HG02588 (cell line): ENCODE measurements around the gene ERC2.

Source experiments
- ATAC-seq: cut with Tn5 transposase; IDR thresholded peaks from one replicate; pipeline ENCODE4 v1.9.1; 2021; ENCODE audit warnings: mild to moderate bottlenecking, moderate library complexity; ENCODE audit not compliant: unreplicated experiment

ERC2 gene

GRCh38 chr3:55549177-55549576 lies 919.1 kb downstream of the ERC2 start:
- ATAC-seq, result no peak

DNA sequence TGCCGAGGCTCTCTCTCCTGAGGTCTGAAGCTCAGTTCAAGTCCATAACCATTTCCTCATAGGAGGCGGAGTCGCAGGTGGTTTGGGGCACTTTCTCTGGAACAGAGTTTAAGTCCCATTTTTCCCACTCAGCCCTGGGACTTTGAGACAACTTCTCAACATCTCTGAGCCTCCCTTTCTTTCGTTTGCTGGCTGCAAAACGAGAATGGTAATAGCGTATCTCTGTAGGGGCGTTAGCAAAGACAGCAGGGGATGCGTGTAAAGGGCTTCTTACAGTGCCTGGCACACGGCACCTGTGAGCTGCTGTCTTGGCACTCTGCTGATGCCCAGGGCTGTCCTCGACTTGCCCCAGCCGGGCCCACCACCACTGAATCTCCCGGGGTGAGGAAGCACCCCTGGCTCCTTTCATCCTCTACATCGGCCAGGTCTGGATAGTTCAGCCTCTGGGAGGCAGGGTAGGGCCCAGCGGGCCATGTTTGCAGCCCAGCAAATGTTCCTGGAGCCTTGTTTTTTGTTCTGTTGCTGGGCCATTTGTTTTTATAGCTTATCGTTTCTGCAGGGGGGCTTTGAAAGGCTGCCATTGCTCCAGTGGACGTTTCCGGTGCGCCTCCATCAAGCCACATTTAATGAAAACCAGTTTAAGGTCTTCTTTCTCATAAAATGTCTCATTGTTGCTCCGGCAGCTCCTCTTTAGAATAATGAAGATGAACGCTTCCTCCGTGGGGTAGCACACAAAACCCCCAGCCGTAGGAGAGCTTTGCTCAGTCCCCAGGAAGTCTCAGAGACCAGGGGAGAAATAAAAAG lies 921.2 kb downstream of the ERC2 start:
- ATAC-seq, result no peak

DNA sequence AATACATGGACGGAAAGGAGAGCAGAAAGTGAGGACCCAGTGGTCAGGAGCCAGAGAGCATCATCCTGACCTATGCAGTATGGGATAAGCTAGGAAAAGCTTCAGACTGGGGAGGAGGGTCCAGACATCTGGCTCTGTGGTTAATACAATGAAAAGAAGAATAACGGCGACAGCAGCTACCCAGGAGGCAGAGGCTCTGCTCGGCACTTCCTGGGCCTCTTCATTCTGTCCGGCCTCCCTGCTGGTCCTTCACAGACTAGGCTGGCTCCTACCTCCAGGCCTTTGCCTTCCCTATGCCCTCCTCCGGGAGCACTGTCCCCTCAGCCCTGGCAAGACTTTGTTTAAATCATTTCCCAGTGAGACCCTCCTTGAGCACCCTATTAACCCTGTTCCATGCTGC lies 922.3 kb downstream of the ERC2 start:
- ATAC-seq, result no peak

GRCh38 chr3:55544219-55544618 lies 924.0 kb downstream of the ERC2 start:
- ATAC-seq, result no peak

- no peak for ATAC-seq
Measured at GRCh38 chr3:55543181-55543614, 925.1 kb downstream of the ERC2 start.

DNA sequence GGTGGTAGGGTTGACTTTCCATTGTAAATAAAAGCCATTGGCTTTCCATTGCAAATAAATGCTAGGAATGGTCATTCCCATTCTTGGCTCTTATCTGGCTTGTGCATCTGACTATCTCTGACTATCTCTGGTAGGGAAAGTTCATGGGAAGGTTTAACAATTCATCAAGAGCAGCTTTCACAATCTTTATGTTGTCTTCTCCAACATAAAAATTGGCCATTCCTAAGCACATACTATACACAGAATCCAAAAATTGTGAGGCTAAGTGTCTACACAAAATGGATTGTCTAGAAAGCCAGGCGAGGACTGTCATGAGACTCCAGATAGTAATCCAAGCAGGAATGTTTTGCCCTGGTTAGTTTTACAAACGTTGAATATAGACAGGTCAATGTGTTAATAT lies 926.8 kb downstream of the ERC2 start:
- ATAC-seq, result no peak

GRCh38 chr3:55541016-55541415 lies 927.3 kb downstream of the ERC2 start:
- ATAC-seq, result no peak

DNA sequence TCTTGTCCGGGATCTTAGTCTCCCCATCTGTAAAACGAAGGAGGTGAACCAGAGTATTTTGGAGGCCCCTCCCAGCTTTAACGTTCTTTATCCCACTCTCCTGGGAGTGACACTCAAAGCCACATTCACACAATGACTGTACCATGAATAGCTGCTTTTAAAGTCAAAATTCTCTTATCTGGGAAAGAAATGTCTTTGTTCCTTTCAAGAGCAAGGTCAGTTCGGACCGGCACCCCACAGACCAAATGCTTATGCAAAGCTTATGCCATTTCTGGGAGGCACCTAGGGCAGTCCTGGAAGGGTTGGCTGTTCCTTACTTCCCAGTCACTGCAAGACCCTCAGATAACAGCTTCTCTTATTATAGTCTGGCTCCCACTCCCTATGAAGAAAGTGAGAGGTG lies 927.7 kb downstream of the ERC2 start:
- ATAC-seq, result no peak

GRCh38 chr3:55538158-55538557 lies 930.1 kb downstream of the ERC2 start:
- no peak for ATAC-seq

- ATAC-seq, result no peak
Measured at GRCh38 chr3:55537563-55537962, 930.7 kb downstream of the ERC2 start.

GRCh38 chr3:55537129-55537528 lies 931.1 kb downstream of the ERC2 start:
- no peak for ATAC-seq

- no peak for ATAC-seq
Measured at GRCh38 chr3:55534876-55535275, 933.4 kb downstream of the ERC2 start.

- no peak for ATAC-seq
Measured at GRCh38 chr3:55532806-55533205, 935.5 kb downstream of the ERC2 start.

DNA sequence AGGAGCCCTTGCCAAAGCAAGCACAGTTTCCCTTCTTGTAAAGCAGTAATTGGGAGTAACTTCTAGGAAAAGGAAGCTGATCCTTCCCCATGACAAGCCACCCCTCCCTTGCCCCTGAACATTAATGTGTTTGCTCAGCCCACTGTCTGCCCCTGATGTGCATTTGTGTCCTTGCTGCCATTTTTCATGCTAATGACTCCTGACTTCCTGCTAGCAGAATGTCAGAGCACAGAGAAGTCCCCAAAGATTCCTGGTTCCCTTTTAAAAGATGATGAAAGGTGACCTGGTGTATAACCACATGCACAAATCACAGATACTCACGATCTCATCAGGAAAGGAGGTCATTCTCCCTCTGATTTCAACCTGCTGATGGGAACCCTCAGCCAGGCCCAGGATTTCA lies 936.9 kb downstream of the ERC2 start:
- ATAC-seq, result no peak

- ATAC-seq, result no peak
Measured at GRCh38 chr3:55527361-55527760, 940.9 kb downstream of the ERC2 start.

GRCh38 chr3:55526332-55527030 lies 941.8 kb downstream of the ERC2 start:
- ATAC-seq, result no peak

DNA sequence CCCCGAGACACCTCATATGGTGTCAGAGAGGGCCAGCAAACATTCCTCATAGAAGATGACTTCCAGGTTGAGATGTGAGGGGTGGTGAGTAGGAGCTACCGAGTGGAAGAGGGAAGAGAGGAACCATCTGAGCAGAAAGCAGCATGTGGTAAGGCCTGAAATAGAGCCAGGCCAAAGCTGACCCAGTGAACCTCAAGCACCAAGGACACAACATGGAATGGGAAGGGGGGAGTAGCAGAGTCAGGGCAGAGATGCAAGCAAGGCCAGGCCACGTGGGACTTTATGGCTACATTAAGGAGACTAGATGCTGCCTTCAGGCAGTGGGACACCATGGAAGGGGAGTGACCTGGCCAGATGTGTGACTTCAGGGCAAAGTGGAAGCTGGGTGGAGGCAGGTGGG lies 942.8 kb downstream of the ERC2 start:
- no peak for ATAC-seq

- no peak for ATAC-seq
Measured at GRCh38 chr3:55524565-55525244, 943.6 kb downstream of the ERC2 start.

- no peak for ATAC-seq
Measured at GRCh38 chr3:55523471-55523870, 944.8 kb downstream of the ERC2 start.

DNA sequence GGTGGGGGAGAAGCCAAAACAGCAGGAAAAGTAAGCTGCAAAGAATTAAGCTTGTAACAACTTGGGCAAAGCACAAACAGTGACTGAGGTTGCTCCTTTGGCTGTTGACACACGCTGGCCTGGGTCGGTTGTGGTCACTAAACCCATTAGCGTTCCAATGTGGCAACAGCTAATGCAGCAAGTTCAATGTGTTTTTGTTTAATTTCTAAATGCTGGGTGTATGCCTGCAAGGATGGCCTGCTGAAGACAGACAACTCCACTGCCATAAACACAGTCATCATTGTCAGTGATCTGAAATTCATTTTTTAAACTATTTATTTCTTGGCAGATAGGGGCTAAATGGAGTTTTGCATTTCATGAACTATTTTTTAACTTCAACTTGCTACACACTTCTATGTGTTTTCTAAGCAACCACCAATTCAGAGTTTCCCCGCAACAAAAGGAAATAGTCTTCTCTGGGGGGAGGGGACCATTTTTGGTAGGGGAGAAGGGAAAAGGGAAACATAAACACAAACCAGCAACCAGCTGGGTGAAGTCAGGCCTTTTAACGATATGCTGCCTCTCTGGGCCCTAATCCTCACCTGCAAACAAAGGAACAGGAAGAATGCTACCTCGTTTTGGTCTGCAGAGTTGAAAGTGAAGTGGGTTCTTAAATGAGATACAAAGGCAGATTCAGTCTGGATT lies 946.4 kb downstream of the ERC2 start:
- no peak for ATAC-seq

DNA sequence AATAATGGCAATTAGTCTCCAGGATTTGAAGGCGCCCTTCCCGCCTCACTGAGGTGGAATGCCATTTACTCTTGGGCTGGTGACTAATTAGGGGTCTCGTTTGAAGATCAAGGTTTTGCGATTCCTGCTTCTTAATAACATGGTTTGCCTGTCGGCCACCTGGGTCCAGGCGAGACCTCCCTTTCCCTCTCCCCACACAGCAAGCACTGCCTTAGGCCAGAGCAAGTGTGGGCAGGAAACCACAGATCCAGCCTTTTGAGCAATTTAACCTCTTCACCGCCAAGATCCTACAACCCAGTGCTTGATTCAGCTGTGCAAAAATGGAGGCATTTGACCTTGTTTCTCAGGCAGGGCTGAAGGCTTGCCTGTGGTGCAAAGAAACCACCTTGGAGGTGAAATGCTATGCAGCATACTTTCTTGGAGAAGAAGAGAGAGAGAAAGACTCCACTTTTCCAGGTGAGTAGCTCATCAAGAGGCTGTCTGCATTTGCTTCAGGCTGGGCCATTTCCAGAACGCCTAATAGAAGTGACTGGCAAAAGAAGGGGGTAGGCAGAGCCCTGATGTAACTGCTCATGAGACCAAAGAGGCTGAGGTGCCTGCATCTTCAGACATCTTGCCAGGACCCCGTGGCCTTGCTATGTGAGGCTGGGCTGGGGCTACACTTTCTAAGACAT lies 947.1 kb downstream of the ERC2 start:
- no peak for ATAC-seq
